Hematopoietic multipotent progenitor cell treated with erythropoietin and hydrocortisone succinate and interleukin-3 and kit ligand, for 8 days (in vitro differentiated cells): ENCODE data around the gene RPS13.
"Not testable (repeated sequence)": the region's sequence is repeated elsewhere in the genome, so short reads cannot be mapped to it uniquely, and the experiment has no call there.

Experiments used
- DNase-seq: peaks from one replicate; pipeline ENCODE4 v3.0.0-alpha.2; 2015

Gene RPS13

DNA sequence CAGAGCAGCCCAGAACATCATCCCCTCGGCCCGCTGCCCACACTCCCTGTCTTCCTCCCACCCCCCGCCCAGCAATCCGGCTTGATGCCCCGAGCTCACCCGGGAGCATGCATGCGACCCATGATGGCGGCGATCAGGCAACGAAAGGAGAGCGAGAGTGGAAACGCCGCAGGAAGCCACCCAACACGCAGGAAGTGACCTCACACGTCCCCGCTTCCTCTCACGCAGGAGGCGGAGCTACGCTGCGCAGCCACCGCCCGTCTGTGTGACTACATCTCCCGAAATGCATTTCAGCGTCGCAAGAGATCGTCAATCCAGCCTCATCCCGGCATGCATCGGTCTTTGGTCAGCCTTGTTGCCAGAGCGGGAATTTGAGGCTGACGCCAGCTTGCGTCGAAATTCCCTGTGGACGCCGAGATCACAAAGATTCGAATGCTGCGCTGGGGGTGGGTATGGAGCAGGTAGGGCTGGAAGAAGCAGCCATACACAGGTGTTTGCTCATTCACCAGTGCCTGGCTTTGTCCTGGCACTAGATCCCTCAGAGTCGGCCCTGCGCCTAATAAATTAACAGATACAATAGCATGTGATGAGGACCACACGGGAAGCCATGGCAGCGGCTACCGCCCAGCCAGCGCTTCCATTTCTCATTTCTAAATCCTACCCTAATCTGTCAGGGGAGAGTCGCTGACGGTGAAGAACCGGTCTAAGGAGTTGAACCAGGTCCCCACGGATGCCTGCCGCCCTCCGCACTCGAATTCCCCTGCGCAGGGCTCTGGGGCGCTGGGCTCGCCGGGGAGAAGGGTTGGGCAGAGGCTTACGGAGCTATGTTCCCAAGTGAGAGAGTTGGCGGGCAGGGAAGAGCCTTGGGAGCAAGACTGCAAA, at the start of gene RPS13:
Gene RPS13, minus strand, starts transcription at position 148 of the 882 bp plus-strand sequence. Its CDS starts 26 bp downstream, at position 122.
- peak; percentile 99 for DNase-seq

DNA sequence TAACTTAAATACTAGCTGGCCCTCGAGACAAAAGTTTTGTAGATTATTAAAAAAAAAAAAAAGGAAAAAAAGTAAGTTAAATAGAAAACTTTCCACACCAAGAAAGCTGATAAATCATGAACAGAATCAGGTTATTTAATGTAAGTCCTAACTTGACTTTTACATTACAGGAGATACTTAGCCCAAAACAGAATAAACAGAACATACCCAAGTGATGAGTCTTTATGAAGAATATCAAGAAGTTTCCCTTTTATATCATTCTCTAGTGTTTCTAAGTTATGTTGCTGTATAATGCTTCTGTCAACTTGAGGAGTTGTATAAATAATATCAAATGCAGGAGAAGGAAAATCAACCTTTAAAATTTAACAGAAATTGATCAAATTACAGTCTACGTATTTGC, 44.5 kb upstream of the RPS13 start:
- no peak for DNase-seq

- DNase-seq: no peak
These were observed 39.8 kb upstream of the RPS13 start for GRCh38 chr11:17117262-17117661.

GRCh38 chr11:17116117-17116516, 38.6 kb upstream of the RPS13 start:
- no peak for DNase-seq

- not testable (repeated sequence) for DNase-seq
These were observed 30.3 kb upstream of the RPS13 start for GRCh38 chr11:17107745-17108144.

DNA sequence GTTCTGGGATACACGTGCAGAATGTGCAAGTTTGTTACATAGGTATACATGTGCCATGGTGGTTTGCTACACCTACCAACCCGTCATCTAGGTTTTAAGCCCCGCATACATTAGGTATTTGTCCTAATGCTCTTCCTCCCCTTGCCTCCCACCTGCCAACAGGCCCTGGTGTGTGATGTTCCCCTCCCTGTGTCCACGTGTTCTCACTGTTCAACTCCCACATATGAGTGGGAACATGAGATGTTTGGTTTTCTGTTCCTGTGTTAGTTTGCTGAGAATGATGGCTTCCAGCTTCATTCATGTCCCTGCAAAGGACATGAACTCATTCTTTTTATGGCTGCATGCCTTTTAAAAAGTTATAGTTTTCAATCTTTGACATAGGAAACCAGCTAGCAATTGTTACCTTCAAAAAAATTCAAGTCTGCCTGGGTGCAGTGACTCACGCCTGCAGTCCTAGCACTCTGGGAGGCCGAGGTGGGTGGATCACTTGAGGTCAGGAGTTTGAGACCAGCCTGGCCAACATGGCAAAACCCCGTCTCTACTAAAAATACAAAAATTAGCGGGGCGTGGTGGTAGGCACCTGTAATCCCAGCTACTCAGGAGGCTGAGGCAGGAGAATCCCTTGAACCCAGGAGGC, 28.1 kb upstream of the RPS13 start:
- not testable (repeated sequence) for DNase-seq

DNA sequence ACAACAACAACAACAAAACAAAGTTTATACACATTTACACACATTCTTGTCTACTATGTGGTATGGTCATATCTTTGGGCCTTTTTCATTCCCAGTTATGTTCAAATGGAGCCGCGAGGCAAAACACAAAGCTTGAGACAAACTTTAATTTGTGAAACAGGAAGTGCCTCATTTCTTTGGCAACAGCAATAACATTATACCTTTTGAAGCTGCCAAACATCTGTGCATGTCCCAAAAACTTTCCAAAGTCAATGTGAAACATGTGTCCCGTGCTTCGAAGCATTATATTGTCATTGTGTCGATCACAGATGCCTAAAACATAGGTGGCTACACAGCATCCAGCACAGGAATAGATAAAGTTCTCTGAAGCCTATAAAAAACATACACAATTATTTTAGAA, 25.0 kb upstream of the RPS13 start:
- no peak for DNase-seq

- DNase-seq: no peak
These were observed 21.2 kb upstream of the RPS13 start for GRCh38 chr11:17098658-17099057.

- DNase-seq: no peak
These were observed 20.6 kb upstream of the RPS13 start for GRCh38 chr11:17098038-17098437.

- not testable (repeated sequence) for DNase-seq
These were observed 8.5 kb upstream of the RPS13 start for GRCh38 chr11:17085976-17086375.

DNA sequence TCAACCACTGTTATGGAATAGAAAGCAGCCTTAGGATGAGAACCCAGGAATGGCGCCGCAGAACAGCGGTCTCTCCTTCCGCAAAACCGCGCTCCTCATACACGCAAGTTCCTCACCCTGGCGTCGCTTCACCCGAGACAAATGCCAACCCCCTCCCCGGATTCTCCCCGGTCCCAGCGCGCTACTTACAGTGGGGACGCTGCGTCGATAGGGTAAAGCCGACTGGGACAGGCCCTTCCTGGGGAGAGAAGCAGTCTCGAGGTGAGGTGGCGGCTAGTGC, 287 bp downstream of the RPS13 start:
- no peak for DNase-seq

- no peak for DNase-seq
These were observed 789 bp downstream of the RPS13 start for GRCh38 chr11:17076517-17077239.

- no peak for DNase-seq
These were observed 2.0 kb downstream of the RPS13 start for GRCh38 chr11:17075506-17075905.

- DNase-seq: no peak
These were observed 4.0 kb downstream of the RPS13 start for GRCh38 chr11:17073370-17074027.

- DNase-seq: no peak
These were observed 10.1 kb downstream of the RPS13 start for GRCh38 chr11:17067417-17067816.

- no peak for DNase-seq
These were observed 10.8 kb downstream of the RPS13 start for GRCh38 chr11:17066691-17067090.

DNA sequence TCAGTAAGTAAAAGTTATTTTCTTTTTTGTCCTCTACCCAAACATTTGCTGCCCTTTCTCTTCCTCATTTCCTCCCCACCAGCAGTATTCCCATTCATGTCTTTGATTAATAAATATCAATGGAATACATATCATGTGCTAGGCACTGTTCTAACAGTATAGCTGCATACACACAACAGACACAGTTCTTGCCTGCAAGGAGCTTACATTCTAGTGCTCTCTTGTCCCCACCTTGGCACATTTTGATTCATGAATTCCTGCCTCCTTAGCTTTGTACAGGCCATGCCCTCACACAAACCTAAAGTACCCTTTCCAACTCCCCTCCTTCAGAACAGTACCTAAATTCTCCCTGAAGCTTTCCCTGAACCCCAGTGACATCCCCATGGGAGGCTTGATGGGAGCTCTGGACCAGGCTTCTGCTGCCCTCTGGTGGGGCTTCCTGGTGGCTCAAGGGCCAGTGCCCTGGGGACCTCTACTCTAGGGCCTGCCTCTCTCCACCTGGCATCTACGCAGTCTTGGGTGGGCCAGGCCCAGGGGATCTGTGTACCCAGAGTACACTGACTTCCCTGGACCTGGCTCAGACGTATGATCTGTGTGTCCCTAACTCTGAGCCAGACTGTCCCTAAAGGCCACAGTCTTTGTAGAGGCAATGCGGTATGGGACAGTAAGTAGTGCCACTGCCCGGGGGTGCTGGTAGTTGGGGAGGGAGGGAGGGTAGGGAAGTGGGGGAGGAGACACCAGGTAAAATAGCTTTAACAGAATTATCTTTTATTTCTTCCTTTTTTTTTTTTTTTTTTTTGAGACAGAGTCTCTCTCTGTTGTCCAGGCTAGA, 14.1 kb downstream of the RPS13 start:
- DNase-seq: peak; percentile 51

DNA sequence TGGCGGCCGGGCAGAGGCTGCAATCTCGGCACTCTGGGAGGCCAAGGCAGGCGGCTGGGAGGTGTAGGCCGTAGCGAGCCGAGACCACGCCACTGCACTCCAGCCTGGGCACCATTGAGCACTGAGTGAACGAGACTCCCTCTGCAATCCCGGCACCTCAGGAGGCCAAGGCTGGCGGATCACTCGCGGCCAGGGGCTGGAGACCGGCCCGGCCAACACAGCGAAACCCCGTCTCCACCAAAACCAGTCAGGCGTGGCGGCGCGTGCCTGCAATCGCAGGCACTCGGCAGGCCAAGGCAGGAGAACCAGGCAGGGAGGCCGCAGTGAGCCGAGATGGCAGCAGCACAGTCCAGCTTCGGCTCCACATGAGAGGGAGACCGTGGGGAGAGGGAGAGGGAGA, 26.3 kb downstream of the RPS13 start:
- DNase-seq: not testable (repeated sequence)

- DNase-seq: not testable (repeated sequence)
These were observed 29.0 kb downstream of the RPS13 start for GRCh38 chr11:17048491-17048890.

GRCh38 chr11:17046690-17047089, 30.8 kb downstream of the RPS13 start:
- no peak for DNase-seq

DNA sequence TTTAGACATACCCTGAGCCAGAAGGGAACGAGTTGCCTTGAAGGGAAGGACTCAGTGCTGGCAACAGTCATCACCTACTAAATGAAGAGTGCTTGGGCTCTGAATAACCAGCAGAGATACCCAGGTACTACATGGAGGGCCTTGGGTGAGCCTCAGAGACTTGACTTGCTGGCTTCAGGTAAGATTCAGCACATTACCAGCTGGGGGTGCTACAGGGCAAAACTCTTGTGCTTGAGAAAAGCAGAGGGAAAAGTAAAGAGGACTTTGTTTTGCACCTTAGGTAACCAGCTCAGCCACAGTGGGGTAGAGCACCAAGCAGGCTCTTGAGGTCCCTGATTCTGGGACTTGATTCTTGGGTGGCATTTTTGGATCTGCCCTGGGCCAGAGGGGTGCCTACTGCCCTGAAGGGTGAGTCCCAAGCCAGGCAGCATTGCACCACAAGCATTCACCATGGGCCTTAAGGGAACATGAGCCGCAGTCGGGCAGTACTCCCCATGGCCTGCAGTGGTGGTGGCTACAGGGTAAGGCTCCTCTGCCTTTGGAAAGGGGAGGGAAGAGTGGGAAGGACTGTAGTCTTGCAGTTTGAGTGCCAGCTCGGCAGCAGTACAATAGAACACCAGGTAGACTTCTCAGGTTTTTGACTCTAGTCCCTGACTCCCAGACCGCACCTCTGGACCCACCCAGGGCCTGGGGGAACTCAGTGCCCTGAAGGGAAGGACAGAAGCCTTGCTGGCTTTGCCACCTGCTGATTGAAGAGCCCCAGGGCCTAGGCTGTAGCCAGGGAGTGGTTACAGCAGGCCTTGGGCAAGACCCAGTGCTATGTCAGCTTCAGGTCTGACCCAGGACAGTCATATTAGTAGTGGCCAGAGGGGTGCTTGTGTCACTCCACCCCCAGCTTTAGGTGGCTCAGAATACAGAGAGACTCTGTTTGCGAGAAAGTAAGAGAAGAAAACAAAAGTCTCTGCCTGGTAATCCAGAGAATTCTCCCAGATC, 40.5 kb downstream of the RPS13 start:
- DNase-seq: peak; percentile 22
